IPS DF 19.7 (cell line): Measurements from ENCODE around the gene TGFBI.

Experiments
- DNase-seq: peaks from one replicate; pipeline ENCODE4 v3.0.0-alpha.2; 2013; ENCODE audit warnings: low read depth, low spot score

TGFBI gene

GRCh38 chr5:136025900-136026299, 2.9 kb upstream of the TGFBI start:
- no peak for DNase-seq

GRCh38 chr5:136026636-136027035, 2.2 kb upstream of the TGFBI start:
- no peak for DNase-seq

- no peak for DNase-seq
Observed at GRCh38 chr5:136027311-136027710, 1.5 kb upstream of the TGFBI start.

GRCh38 chr5:136028090-136028489, 698 bp upstream of the TGFBI start:
- no peak for DNase-seq

GRCh38 chr5:136030252-136030651, 1.5 kb downstream of the TGFBI start:
- no peak for DNase-seq

- no peak for DNase-seq
Observed at GRCh38 chr5:136030956-136031611, 2.3 kb downstream of the TGFBI start.

GRCh38 chr5:136031711-136032110, 2.9 kb downstream of the TGFBI start:
- DNase-seq, result no peak

- no peak for DNase-seq
Observed at GRCh38 chr5:136032564-136032963, 3.8 kb downstream of the TGFBI start.

GRCh38 chr5:136033234-136033633, 4.4 kb downstream of the TGFBI start:
- no peak for DNase-seq

GRCh38 chr5:136033848-136034247, 5.1 kb downstream of the TGFBI start:
- DNase-seq, result no peak

GRCh38 chr5:136034492-136034891, 5.7 kb downstream of the TGFBI start:
- DNase-seq, result no peak

- DNase-seq, result no peak
Observed at GRCh38 chr5:136034984-136035383, 6.2 kb downstream of the TGFBI start.

GRCh38 chr5:136035837-136036236, 7.0 kb downstream of the TGFBI start:
- DNase-seq, result no peak

- DNase-seq, result no peak
Observed at GRCh38 chr5:136036293-136036911, 7.6 kb downstream of the TGFBI start.

GRCh38 chr5:136037001-136037705, 8.4 kb downstream of the TGFBI start:
- no peak for DNase-seq

- no peak for DNase-seq
Observed at GRCh38 chr5:136038635-136039034, 9.8 kb downstream of the TGFBI start.

GRCh38 chr5:136039202-136039601, 10.4 kb downstream of the TGFBI start:
- DNase-seq, result no peak

- DNase-seq, result no peak
Observed at GRCh38 chr5:136040746-136041415, 12.1 kb downstream of the TGFBI start.

- DNase-seq, result no peak
Observed at GRCh38 chr5:136042156-136042555, 13.4 kb downstream of the TGFBI start.

GRCh38 chr5:136042665-136043121, 13.9 kb downstream of the TGFBI start:
- DNase-seq, result no peak

- DNase-seq, result no peak
Observed at GRCh38 chr5:136043551-136043950, 14.8 kb downstream of the TGFBI start.

- DNase-seq, result no peak
Observed at GRCh38 chr5:136043968-136044610, 15.3 kb downstream of the TGFBI start.
